Medulla oblongata (tissue), 1 donor: ENCODE results near the gene NXNL2.

Experiments used
- DNase-seq: peaks from one replicate; pipeline ENCODE4 v3.0.0-alpha.2; 2015; ENCODE audit errors: extremely low spot score

The NXNL2 gene

DNA sequence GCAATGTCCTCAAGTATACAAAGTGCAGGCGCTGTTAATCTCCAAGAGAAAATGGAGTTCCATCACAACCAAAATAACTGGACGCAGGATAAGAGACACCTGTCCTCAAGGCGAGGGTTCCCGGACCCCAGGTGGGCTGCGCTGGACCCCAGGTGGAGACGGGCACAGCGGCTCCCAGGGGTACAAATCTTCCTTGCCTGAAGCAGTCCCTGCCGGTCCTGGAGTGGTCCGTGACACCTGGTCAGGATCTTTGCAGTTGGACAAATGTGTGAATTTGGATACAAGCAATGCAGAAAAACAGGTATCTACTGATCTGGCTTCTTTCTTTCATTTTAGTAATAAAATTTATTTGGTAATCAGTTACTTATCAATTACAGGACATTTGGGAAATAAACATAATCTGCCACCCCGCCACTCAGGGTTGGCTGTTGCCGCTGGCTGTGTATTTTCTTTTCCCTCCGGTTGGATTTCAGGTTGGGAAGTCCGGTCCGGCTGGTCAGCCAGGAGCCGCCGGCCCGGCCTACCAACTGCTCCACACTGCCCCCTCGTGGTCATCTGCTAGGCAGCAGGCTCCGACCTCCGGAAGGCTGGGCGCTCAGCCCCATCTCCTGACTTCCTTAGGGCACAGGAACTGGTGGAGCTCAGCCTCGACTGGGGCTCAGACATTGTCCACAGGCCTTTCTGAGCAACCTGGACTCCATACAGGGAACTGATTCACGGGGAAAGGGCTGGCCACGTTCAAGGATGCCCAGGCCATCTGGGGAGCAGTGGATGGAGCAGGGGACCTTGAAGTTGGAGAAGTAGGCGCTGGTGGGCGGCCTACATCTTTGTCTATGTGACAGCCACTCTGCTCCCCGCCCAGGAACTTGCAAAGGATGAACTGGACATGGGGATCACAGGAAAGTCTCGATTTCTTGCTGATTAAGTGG is 43.4 kb downstream of the NXNL2 start:
- DNase-seq: peak; percentile 89

DNA sequence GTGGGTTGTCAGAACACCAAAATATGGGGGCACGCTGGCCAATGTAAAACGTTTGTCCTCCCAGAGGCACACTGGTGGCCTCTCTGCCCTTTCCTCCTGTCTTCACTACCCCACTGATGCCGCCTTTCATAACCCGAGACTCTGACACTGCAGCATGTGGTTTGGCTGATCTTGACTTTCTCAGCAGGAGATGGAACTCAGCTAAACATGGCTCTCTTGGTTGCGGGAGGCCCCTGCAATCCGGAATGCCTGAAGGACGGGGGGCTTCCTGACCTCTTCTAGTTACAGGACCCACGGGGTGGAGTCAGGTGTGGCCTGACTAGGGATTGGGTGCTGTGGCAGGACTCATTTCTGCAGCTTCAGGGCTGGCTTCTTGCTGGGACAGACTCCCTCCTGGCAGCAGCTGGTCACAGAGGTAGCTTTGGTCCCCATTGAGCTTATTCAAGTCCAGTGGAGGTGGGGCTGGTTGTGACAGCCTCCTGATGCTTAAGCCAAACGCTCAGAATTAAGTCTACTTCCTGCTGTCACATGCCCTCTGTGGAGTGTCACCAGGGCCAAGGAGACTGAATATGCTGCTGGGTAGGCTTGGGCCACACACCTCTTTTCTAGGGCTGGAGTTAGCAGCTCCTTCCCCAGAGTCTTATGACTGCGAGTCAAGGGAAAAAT is 44.2 kb downstream of the NXNL2 start:
- DNase-seq: no peak

DNA sequence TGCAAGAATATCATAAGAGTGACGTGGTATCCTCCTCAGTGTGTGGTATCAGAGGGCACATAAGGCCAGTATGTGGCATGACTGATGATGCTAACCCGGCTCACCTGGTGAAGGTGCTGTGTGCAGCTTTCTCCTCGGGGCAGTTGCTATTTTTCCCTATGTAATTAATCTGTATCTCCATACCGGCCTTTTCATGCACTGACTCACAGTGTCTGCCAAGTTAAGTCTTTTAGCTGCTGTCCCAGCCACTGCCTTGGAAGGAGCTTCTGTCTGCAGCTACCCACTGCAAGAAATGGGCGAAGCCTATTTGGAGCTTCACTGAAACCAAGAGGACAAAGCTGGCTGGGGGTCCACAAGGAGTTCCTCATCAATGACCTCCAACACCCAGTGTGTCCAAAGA is 46.0 kb downstream of the NXNL2 start:
- DNase-seq: no peak

DNA sequence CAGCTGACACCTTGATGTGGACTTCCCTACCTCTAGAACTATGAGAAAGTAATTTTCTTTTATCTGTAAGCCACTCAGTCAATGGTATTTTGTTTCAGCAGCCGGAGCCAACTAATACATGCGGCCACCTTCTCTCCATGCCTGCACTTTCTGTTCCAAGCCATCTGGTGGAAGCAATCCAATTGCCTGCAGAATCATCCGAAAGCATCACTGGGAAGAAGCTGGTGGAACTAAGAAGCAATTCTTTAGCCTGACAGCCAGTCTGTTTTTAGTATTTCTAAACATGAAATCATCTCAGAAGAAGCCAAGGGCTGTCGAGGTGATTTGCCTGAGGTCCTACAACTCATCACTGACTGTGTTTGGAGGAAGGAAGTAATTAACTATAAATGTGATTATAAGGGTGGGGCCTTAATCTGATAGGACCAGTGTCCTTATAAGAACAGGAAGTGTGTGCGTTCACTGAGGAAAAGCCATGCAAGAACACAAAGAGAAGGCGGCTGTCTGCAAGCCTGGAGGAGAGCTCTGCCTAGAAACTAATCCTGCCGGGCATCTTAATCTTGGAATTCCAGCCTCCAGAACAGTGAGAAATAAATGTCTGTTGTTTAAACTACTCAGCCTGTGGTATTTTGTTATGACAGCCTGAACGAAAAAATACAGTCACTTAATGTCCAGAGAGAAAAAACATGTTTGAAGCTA is 49.1 kb downstream of the NXNL2 start:
- no peak for DNase-seq

DNA sequence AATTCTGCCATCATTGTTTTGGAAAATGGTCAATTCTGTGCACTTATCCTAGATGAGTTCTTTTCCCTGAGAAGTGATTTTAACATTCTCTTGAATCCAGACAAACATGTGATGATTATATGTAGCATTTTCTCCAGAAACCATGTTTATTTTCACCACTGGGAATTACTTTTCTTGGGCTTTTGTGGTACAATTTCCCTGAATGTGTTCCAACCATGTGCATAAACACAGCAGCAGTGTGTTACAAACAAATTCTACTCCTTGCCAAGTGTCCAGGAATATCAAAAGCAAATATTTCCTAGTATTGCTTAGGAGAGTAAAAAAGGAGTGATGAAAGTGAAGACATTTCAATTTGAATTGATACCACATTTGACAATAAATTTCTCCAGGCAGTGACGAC is 50.4 kb downstream of the NXNL2 start:
- no peak for DNase-seq

- DNase-seq: no peak
Measured at GRCh38 chr9:88586452-88586851, 51.5 kb downstream of the NXNL2 start.

GRCh38 chr9:88587182-88587581 is 52.2 kb downstream of the NXNL2 start:
- no peak for DNase-seq

DNA sequence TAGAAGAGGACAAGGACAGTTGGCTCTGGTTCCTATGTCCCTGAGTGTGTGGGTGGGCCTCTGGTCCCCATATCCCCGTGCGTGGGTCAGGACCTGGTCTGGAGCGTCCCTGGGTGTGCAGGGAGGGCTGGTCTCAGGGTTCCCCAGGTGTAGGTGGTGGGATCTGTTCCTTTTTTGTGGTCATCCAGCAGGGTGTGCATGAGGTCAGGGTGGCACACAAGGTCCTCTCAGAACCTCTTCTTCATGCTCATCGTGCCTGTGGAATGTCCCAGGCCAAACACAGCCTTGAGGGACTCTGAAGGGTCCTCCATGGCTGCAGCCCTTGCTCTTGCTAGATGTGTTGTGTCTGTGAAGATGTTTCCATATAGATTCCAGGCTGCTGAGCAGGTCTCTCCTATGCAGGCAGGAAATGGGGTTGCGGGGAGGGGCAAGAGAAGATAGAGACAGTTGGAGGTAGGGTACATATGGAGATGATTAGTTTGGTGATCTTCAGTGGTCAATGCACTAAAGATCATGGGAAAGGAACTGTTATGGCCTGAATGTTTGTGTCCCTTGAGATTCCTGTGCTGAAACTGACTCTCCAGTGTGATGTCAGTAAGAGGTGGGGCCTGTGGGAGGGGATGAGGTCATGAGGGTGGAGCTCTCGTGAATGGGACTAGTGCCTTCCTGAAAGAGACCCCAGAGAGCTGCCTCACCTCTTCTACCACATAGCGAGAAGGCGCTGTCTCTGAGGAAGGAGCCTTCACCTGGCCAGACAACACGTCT is 53.1 kb downstream of the NXNL2 start:
- DNase-seq: no peak

DNA sequence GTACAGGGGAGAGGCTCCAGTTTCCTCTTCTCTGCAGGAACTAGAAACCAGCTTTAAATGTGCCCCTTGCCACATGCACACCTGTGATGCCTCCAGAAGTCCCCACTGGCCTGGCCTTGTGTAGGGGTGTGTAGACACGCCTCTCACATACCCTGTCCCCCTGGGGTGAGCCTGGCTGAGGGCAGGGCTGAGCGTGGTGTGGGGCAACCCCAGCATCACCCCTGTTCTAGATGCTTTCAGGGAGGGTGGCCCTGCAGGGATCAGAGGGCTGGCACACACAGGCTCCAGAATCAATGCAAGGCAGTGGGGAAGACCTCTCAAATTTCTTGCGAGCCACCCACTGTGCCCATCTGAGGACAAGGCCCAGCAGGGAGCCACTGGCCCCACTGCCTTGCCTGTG is 54.7 kb downstream of the NXNL2 start:
- no peak for DNase-seq

GRCh38 chr9:88590558-88591146 is 55.7 kb downstream of the NXNL2 start:
- no peak for DNase-seq

DNA sequence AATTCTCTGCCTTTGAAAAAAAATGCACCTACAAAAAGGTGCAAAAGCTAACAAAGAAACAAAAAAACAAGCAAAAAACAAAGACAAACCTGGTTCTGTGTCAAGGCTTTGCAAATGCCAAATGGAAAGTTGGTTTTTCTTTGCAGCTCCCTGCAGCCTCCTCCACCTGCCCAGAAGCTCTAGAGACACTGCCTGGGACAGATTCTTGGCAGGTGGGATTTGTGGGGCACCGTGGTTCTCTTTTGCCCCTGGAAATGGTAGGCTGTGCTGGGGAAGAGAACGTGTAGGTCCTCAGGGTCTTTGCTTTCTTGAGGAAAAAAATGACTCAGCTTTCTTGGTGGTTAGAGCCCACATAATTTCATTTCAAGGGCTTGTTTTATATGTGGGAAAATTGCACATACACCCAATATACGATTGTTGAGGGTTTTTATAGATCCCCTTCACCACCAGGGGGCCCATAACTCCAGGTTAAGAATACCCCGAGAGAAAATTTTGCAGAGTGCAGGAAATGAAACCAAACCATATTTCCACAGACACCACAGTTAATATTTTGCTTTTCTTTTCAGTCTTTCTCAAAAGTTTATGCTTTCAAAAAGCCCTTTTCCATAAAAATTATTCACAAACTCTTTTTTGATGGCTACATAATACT is 58.7 kb downstream of the NXNL2 start:
- DNase-seq: peak; percentile 65
